HG02981 (cell line): ENCODE measurements around the gene RAD51B.

ENCODE experiments used
- ATAC-seq: cut with Tn5 transposase; IDR thresholded peaks from one replicate; pipeline ENCODE4 v1.9.1; 2021; ENCODE audit warnings: mild to moderate bottlenecking, moderate library complexity; ENCODE audit not compliant: unreplicated experiment

RAD51B gene

DNA sequence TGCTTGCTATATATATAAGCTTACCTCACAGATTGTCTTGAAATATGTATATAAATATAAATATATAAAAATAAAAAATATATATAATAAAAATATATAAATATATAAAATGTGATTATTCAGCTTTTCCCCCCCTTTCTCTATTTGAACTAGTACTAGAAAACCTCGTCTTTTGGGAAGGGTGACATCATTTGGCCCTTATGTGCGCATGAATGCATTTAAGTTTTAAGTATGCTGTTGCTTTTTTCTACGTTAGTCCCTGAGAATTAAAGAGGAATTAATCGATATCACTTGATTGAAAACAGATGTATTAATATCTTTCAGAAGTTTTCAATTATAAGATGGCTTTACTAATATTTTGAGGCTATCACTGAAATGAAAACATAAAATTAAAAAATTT lies 69.9 kb downstream of the RAD51B start:
- no peak for ATAC-seq

DNA sequence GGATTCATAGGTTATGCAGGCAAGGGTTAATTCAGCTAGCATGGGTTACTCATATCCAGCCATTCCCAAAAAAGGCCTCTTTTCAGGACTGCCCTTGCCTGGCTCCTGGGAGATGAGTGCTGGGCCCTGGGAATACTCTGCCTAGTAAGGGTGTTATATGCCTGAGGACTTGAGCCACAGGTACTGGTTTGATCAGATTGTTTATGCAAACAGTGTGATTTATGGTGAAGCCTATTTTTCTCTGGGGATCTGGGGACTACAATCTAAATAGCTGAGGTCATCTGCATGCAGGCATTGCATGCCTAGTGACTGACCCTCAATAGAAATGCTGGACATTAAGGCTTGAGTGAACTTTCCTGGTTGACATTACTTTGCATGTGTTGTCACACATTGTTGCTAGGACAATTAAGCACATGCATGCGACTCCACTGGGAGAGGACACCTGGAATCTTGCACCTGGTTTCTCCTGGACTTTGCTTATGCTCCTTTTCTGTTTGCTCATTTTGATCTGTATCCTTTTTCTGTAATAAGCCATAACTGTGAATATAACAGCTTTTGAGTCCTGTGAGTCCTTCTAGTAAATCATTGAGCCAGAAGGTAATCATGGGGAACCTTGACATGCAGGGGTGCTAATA lies 73.0 kb downstream of the RAD51B start:
- ATAC-seq = no peak

DNA sequence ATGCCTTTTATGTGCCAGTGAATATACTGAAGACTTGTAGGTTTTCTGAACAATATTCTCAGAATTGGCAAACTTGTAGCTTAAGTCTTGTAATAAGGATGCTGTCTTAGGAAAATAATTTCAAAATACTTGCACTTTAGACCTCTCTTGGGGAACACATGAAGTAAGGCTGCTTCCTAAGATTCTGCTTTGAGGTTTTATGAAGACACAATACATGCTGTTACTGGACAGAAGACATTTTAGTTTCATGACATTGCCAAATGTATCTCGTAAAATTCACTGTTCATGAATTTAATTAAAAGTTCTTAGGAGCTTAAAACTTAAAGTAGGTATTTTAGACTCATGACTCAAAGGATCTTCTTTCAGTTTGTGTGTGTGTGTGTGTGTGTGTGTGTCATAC lies 80.7 kb downstream of the RAD51B start:
- no peak for ATAC-seq

DNA sequence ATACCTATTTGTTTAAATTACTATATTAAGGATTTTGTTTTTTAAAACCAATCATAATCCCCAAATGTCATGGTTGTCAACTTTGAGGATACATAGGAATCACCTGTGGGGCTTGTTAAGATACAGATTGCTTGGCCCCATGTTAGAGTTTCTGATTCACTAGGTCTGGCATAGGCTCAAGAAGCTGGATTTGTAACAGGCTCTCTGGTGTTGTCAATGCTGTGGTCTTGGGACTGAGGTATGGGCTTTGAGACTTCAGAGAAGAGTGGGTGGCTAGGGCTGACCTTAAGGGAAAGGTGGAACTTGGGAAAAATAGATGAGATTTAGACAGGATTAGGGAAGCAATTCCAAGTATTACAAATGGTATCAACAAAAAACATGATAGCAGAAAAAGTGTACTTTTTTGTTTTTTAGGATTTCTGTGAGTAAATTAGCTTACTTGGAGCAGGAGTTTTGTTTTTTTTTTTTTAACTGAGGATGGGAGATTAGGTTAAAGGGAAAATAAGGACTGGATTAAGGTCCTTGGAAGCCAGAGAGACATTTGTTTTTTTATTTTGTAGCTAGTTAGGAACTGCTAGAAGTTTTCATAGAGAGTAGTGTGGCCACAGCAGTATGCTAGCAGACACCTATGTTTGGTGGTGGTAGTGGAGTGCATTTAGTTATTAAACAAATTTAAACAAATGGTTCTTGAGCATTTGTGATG lies 88.6 kb downstream of the RAD51B start:
- no peak for ATAC-seq

DNA sequence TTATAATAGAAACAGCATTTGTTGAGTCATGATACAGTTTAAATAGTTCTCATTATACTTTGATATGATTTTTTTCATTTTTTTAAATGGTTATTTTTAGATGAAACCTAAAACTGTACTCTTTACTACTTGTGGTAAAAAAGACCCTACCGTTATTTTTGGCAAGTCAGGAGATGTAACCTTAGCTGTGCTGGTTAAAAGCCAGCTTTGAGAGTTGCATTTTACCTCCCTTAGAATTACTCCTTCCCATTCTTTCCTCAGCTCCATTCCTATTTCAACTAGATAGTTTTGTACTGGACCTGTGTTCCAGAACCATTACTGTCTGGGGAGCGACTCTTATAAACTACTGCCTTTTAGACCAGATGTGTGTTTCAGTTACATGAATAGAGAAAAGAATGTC lies 92.0 kb downstream of the RAD51B start:
- no peak for ATAC-seq

DNA sequence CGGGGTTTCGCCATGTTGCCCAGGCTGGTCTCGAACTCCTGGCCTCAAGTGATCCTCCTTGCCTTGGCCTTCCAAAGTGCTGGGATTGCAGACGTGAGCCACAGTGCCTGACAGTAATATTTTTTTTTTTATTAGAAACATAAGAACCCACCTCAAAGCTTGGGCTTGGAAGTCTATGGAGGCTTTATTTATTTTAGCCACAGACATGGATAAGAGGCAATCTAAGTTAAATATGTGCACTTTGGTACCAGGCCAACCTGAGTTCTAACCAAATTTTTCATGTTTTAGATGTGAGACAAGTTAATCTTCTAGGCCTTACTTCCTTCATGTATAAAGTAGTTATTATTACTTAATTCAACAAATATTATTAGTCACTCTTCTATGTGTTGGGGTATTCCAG lies 96.9 kb downstream of the RAD51B start:
- no peak for ATAC-seq

DNA sequence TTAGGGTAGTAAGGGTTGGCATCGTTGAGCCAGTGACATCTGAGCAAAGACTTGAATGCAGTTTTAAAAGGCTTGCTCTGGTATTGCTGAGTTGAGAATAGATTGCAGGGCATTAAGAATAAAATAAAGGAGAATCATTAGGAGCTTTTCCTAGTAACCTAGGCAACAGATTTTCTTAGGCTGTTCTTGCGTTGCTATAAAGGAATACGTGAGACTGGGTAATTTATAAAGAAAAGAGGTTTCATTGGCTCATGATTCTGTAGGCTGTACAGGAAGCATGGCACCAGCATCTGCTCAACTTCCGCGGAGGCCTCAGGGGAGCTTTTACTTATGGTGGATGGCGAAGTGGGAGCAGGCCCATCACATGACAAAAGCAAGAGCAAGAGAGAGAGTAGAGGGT lies 97.4 kb downstream of the RAD51B start:
- no peak for ATAC-seq

DNA sequence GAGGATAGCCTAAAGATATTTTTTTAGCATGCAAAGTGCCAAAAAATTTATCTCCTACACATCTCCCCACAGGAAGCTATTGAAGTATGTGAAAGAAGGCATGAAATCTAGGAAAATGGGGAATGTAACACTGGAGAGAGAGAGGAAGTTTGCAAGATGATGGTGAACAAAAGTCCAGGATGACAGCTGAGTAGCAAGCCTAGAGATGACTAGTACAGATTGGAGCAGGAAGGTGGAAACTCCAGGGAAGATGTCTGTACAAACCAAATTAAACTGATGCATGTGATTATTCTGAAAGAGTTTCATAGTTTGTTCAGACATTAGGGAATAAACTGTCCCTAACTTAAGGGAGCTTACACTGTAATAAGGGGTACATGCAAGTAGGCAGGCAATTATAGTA lies 99.3 kb downstream of the RAD51B start:
- ATAC-seq = no peak

DNA sequence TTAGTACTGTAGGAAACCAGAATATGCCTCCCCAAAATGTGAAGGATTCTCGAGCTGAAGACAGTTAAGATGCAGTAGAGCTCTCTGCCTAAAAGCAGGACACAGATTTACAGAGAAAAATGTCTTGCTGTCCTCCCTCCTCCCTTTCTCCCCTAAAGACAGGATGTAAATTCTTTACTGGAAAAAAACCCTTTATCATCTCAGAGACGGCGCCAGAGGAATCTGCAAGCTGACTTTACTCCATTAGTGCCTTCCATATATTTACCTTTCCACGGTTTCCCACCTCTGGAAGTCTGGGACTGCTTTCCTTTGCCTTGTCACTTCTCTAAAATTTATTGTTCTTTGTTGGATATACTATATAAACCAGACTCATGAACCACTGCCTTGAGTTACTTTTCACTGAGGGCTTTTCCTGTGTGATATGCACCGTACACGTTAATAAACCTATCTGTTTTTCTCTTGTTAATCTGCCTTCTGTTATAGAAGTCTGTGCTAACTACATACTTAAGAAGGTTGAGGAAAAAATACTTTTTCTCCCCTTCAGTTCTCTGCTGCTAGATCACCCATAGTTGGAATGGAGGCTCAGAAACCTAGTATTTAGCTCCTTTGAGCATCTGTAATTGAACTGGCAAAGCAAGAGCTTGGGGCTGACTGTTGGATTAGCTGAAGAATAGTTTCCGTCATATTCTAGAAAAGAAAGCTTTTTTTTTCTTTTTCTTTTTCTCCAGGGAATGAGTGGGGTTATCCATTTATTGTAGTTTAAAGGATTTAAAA lies 99.9 kb downstream of the RAD51B start:
- no peak for ATAC-seq

DNA sequence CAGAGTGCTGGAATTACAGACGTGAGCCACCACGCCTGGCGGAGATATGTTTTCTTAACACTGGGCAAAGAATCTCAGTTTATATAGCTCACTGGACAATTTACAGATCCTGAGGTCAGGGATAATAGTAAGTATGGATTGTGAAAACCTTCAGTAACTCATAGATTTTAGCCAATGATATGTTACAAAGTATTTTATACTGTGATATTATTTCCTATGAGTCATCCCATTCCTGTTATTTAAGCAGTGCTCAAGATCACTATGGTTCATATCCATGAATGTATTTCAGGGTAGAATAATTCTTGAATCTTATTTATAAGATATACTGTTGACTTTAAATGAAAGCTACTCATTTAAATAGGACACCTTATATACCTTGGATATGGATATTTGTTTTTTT lies 107.2 kb downstream of the RAD51B start:
- no peak for ATAC-seq

DNA sequence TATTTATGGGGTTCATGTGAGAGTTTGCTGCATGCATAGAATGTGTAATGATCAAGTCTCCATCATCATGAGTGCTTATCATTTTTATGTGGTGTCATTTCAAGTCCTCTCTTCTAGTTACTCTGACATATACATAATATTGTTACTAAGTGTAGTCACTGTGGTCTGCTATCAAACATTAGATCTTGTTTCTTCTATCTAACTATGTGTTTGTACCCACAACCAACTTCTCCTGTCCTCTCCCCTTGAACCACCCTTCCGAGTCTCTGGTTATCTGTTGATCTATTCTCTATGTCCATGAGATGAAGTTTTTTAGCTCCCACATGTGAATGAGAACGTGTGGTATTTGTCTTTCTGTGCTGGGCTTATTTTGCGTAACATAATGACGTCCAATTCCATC lies 107.7 kb downstream of the RAD51B start:
- no peak for ATAC-seq

DNA sequence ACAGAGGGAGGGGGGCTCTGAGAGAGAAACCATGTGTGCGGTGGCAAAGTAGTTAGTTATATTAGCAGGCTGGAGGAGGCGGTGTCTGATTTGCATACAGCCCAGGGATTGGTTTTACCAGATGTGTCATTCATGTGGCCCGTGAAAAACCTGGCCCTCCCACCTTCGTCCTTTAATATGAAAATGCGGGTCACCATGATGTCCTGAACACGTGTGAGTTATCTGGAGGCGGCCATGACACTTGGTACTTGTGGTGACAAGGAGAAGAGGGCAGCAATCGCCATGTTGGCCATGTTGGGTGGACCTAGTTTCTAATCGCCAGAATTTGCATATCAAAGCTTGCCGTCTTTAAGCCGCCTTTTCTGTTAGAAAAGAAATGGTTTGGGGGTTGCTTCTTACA lies 108.8 kb downstream of the RAD51B start:
- no peak for ATAC-seq

DNA sequence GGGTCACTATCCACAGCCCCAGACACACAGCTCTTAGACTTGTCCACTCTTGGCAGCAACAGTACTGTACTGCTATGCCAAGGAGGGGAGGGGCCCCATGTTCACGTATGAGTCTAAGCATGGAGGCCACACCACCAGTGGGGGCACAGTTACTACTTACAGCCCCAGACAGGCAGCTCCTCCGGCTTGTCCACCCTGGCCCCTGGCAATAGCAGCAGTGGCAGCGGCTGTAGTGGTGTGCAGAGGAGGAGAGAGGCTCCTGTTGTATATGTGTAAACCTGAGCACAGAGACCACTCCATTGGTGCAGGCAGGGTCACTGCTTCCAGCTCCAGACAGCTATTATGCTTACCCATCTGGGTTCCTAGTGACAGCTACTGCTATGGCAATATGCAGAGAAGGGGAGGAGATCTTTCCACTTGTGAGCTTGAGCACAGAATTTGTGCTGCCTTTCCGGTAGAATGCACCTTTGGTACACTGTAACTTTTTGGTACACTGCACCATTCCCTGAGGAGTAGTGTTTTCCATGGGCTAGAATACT lies 113.2 kb downstream of the RAD51B start:
- no peak for ATAC-seq

DNA sequence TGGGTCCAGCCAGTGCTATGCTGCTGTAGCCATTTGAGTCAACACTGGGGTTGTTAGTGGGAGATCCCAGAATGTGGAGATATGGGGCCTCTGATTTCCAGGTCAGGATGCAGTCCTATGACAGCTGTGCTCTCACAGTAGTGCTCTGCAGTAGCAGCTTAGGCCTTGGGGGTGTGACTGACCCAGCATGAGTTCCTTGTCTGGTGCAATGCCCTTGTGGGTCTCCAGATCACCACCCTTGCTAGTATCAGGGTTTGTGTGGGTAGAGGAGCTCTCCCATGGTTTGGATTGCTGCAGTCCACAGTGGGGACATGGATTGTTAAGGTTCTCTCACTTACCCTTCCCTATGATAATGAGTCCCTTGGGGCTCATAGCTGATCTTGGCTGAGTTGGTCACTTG lies 113.7 kb downstream of the RAD51B start:
- ATAC-seq = no peak

DNA sequence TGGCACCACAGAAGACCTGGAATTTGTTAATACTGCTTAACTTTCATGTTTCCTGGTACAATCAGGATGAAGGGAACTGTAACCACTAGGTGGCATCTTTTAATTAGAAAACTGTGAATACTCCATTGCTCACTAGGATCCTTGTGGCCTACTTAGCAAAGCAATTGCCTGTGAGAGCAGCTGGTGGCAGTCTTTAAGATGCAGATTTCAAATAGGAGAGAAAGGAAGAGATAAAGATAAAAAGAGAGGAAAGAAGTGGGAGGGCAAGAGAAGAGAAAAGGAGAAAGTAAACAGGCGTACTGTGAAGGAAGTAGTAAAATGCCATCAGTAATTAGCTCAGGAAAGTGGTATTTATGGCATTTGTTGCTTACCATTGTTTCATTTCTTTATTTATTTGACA lies 114.5 kb downstream of the RAD51B start:
- no peak for ATAC-seq

DNA sequence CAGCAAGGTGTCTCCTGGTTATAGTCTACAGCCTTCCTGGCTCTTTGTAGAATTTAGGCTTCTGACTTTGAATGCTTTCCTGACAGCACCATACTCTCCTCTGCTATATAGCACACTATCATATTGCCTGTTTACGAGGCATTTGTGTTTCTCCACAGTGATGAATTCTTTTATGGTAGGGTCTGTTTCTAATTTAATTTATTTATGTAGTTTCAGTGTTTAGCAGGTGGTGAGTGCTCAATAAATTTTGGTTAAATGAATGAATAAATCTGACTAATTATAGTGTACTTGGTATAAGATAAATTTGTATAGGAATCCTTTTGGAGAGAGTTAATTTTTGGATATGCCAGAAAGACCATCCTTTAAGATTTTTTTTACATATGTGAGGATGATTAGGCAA lies 115.3 kb downstream of the RAD51B start:
- no peak for ATAC-seq

DNA sequence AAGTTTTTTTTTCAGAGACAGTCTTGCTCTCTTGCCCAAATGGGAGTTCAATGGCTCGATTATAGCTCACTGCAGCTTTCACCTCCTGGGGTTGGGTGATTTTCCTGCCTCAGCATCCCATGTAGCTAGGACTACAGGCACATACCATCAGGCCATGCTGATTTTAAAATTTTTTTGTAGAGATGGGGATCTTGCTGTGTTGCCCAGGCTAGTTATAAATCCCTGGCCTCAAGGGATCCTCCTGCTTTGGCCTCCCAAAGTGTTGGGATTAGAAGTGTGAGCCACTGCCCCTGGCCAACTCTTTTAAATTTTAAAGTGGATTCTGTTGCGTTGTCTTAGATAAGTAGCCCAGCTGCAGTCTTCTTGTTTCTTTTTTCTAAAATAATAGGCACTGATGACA lies 115.8 kb downstream of the RAD51B start:
- ATAC-seq = no peak

DNA sequence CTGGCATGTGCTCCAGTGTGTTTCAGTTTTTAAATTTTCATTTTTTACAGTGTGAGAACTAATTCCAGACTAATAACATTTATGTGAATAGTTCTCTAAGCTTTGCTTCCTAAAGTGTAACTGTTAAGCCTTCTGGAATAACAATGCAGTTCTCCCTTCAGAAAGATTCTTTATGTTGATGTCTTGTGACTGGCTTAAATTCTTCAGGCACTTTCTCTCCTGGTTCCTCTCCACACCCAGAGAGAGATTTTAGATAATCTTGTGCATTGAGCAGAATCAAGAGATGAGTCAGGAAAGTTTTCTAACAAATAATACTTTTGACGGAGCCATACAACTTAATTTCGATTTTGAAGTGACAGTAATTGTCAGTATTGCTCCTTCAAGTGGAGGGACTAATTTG lies 118.5 kb downstream of the RAD51B start:
- ATAC-seq = no peak

DNA sequence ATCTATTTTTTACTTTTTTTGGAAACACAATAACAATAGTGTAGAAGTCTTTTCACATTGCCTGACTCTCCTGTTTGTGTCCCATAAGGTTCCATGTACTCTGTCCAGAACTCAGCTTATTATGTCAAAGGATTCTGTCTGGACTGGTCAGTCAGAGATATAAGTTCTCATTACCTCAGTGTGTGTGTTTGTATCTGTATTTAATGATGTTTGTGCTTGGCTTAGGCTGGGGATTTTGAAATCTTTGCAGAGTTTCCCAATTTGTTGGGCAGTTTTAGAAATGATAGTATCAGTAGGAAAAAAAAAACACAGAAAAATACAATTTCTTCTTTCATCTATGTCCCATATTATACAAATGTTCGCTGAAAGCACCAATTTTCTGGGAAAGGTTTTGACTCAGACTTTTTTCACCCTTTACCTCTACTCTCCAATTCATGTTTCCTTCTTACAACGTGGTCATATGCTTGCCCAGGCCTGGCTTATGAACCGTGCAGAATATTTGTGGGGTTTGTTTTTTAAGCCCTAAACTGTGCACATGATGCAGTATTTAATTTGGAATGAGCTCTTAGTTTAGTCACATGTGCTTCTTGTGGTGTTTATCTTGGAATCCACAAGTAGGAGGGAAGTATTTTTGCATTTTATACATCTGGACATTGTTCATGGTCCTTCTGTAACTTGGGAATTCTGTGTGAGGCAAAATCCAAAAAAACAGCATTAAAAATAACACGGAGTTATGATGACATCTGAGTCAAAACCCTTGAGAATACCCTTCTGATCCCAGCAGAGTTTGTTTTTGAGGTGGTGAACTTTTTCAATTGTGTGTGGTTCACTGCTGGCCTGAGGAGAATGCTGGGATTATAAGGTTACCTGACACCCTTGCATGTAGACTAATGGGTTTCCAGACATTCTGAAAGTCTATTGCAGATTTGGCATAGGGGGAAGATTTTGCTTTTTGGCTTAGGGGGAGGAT lies 121.2 kb downstream of the RAD51B start:
- ATAC-seq = no peak

DNA sequence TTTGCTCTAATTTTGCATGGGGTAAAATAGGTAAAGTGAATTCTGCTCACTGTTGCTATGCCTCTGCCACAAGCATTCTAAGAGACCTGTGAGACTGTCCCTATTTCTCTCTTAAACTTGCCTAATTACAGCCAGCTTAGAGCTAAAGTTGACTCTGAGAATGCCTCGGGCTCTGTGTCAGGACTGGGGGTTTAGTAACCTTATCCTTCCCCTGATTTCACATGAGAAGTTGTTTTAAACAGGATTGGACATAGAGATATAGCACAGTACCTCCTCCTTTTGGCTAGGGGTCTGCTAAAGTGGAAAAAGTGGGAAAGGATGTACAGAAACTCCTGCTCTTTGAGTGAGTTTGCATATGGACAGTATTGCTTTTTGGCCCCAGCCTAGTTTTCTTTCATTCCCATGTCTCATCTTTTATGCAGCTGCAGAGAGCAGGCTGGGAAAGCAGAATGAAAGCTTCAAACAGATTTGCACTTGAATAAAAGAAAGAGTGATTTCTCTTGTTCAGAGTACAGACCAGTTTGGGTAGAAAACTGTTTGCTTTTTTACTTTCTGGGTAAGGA lies 122.0 kb downstream of the RAD51B start:
- ATAC-seq = no peak
